Fibroblast of lung (primary cell): ENCODE measurements around the gene C1QTNF7. TPM values are rescaled to one million over a fixed set of nuclear protein-coding genes. Genes with fewer than 3 reads are reported as not detected.

ENCODE experiments used
- DNase-seq, 2 donors: peaks; one replicate each; pipeline versions ENCODE4 v3.0.0 to v3.0.0-alpha.2; 2010; ENCODE audit warnings: low read depth in 2 of 2
- H2AFZ ChIP-seq: 2 replicates; pipeline ENCODE4 v1.5.1; 2012; ENCODE audit warnings: low read length, control low read depth, inconsistent platforms
- H3K27ac ChIP-seq: 2 replicates; pipeline ENCODE4 v1.5.1; 2011; ENCODE audit warnings: low read length, control low read depth; ENCODE audit not compliant: insufficient read depth
- H3K27me3 ChIP-seq: 2 replicates; pipeline ENCODE4 v1.5.1; 2011; ENCODE audit warnings: mild to moderate bottlenecking, low read length; ENCODE audit not compliant: control insufficient read depth, insufficient read depth
- H3K36me3 ChIP-seq: 2 replicates; pipeline ENCODE4 v1.5.1; 2011; ENCODE audit warnings: low read length; ENCODE audit not compliant: control insufficient read depth, insufficient read depth
- H3K4me1 ChIP-seq: 2 replicates; pipeline ENCODE4 v1.5.1; 2011; ENCODE audit warnings: low read length; ENCODE audit not compliant: control insufficient read depth, insufficient read depth; ENCODE audit errors: extremely low read depth
- H3K4me2 ChIP-seq: 2 replicates; pipeline ENCODE4 v1.5.1; 2011; ENCODE audit warnings: low read length, control low read depth; ENCODE audit not compliant: insufficient read depth; ENCODE audit errors: extremely low read depth
- H3K4me3 ChIP-seq, 4 experiments: fragments of 200-600 bp in 1 of 4; sonication (generic) in 1 of 4; replicated peaks in 1 of 4; 2 replicates each; pipeline ENCODE4 v1.5.1; 2011 to 2016; ENCODE audit warnings: low read length in 4 of 4, low read depth in 3 of 4, mild to moderate bottlenecking in 3 of 4, control low read depth in 2 of 4, inconsistent platforms in 1 of 4, mixed read lengths in 1 of 4; ENCODE audit not compliant: insufficient read depth in 1 of 4; ENCODE audit errors: control extremely low read depth in 1 of 4
- H3K79me2 ChIP-seq: 2 replicates; pipeline ENCODE4 v1.5.1; 2012; ENCODE audit warnings: mild to moderate bottlenecking, low read length, inconsistent platforms; ENCODE audit not compliant: control insufficient read depth, insufficient read depth
- H3K9ac ChIP-seq: 2 replicates; pipeline ENCODE4 v1.5.1; 2011; ENCODE audit warnings: mild to moderate bottlenecking, low read length, control low read depth; ENCODE audit not compliant: insufficient read depth
- H3K9me3 ChIP-seq: 2 replicates; pipeline ENCODE4 v1.5.1; 2012; ENCODE audit warnings: low read depth, low read length; ENCODE audit not compliant: control insufficient read depth, insufficient read depth
- H4K20me1 ChIP-seq: 2 replicates; pipeline ENCODE4 v1.5.1; 2011; ENCODE audit warnings: low read length; ENCODE audit not compliant: control insufficient read depth, insufficient read depth; ENCODE audit errors: extremely low read depth
- EZH2 ChIP-seq: IDR thresholded peaks from 2 replicates; pipeline ENCODE4 v1.5.1; 2012; ENCODE audit warnings: low read length, control low read depth, mild to moderate bottlenecking; ENCODE audit errors: missing control alignments
- polyA plus RNA-seq, 2 donors: library from polyadenylated mRNA; depleted of rRNA in 1 of 2; stranded (reverse) in 1 of 2; unstranded in 1 of 2; fragments of >200 nt; gene quantifications; 2 replicates each; pipeline ENCODE4 v1.2.1, GENCODE V29; 2011 to 2012; ENCODE audit warnings: missing spikeins in 1 of 2
- total RNA-seq: library from RNA; depleted of rRNA; stranded (reverse); fragments of >200 nt; gene quantifications from 2 replicates; pipeline ENCODE4 v1.2.1, GENCODE V29; 2014
- TF ChIP-seq, protein P1 (sequence below), 2 donors: IDR thresholded peaks in 1 of 2; conservative IDR thresholded peaks in 1 of 2; 1 replicate in 1 of 2; 2 replicates in 1 of 2; pipeline ENCODE4 v1.5.1; 2011 to 2012; ENCODE audit warnings: low read length in 2 of 2, control low read depth in 1 of 2, inconsistent platforms in 1 of 2, low read depth in 1 of 2, mild to moderate bottlenecking in 1 of 2

Gene C1QTNF7
- total and polyA plus RNA-seq, 2 donors (not counting 1 experiment from before 2014, with no cell fraction given) = 3.0 to 4.9 TPM

DNA sequence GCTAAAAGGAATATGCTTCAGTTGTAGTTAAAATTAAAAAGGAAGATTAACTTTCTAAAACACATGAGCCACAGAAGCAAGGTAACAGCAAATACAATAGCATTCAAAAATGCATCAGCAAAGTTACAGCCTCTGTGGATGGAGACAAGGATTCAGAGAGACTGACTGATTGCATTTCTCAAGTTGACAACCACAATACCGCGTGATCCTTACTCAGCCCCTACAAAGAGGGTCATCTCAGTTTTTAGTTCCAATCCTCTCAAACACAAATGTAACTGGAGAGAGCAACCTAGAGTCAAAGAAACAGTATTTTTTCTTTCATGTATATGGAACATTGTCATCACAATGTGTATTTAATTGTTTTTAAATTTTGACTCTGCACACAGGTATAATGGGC lies 14.2 kb upstream of the C1QTNF7 start:
- Histone ChIP-seq H3K4me3 (no peak overlapping the region), H3K27ac (no peak overlapping the region), H3K9ac (no peak overlapping the region), H3K79me2 (no peaks in the 10 kb centered on the region), H3K4me1 (peaks cover 5% of the 10 kb centered on the region), H2AFZ (no peak overlapping the region), H3K4me2 (no peak overlapping the region), H3K36me3 (no peaks in the 10 kb centered on the region), H3K27me3 (no peaks in the 10 kb centered on the region), H4K20me1 (no peaks in the 10 kb centered on the region), H3K9me3 (no peaks in the 10 kb centered on the region)
- no peak for TF ChIP-seq EZH2
- TF ChIP-seq, protein P1, sequence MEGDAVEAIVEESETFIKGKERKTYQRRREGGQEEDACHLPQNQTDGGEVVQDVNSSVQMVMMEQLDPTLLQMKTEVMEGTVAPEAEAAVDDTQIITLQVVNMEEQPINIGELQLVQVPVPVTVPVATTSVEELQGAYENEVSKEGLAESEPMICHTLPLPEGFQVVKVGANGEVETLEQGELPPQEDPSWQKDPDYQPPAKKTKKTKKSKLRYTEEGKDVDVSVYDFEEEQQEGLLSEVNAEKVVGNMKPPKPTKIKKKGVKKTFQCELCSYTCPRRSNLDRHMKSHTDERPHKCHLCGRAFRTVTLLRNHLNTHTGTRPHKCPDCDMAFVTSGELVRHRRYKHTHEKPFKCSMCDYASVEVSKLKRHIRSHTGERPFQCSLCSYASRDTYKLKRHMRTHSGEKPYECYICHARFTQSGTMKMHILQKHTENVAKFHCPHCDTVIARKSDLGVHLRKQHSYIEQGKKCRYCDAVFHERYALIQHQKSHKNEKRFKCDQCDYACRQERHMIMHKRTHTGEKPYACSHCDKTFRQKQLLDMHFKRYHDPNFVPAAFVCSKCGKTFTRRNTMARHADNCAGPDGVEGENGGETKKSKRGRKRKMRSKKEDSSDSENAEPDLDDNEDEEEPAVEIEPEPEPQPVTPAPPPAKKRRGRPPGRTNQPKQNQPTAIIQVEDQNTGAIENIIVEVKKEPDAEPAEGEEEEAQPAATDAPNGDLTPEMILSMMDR (conservative IDR thresholded peaks at IDR 0.05 in 1 of 2, IDR thresholded peaks at IDR 0.05 in 1 of 2; ENCODE audit: low read depth in 1 of 2, low read length in 2 of 2) = no peak
- DNase-seq = no peak

DNA sequence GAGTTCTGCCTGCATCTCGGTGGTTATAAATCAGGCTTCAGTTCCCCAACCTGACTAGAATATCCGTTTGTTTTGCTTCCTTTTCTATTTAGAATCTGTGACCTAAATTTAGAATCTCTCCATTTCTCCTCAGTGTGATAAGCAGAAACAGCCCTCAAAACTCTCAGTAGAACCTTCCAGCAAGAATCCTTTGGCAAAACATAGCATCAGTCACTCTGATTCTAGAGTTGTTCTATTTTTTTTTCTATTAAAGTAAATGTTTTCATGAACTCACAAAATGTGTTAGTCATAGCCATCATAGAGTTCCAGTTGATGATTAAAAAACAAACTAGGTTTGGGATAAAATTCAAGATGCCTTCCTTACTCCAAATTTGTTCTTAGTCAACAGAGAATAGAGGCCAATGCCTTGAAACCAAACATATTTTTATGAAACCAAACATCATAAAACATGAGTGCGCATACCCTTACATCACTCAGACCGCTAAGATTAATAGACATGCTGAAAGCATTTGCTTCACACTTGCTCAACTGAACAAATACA lies 13.2 kb upstream of the C1QTNF7 start:
- TF ChIP-seq EZH2 = no peak
- TF ChIP-seq, protein P1 (conservative IDR thresholded peaks at IDR 0.05 in 1 of 2, IDR thresholded peaks at IDR 0.05 in 1 of 2; ENCODE audit: low read depth in 1 of 2, low read length in 2 of 2) = no peak
- no peak overlapping the region for H2AFZ ChIP-seq
- no peak overlapping the region for H3K27ac ChIP-seq
- no peaks in the 10 kb centered on the region for H3K36me3 ChIP-seq
- no peaks in the 10 kb centered on the region for H4K20me1 ChIP-seq
- H3K79me2 ChIP-seq = no peaks in the 10 kb centered on the region
- H3K4me3 ChIP-seq = no peak overlapping the region
- H3K9me3 ChIP-seq = no peaks in the 10 kb centered on the region
- peak overlapping the region; percentile 46 for H3K4me2 ChIP-seq
- no peak overlapping the region for H3K9ac ChIP-seq
- peak; percentile 40 to 68 for DNase-seq
- H3K4me1 ChIP-seq = peaks cover 5% of the 10 kb centered on the region
- no peaks in the 10 kb centered on the region for H3K27me3 ChIP-seq

DNA sequence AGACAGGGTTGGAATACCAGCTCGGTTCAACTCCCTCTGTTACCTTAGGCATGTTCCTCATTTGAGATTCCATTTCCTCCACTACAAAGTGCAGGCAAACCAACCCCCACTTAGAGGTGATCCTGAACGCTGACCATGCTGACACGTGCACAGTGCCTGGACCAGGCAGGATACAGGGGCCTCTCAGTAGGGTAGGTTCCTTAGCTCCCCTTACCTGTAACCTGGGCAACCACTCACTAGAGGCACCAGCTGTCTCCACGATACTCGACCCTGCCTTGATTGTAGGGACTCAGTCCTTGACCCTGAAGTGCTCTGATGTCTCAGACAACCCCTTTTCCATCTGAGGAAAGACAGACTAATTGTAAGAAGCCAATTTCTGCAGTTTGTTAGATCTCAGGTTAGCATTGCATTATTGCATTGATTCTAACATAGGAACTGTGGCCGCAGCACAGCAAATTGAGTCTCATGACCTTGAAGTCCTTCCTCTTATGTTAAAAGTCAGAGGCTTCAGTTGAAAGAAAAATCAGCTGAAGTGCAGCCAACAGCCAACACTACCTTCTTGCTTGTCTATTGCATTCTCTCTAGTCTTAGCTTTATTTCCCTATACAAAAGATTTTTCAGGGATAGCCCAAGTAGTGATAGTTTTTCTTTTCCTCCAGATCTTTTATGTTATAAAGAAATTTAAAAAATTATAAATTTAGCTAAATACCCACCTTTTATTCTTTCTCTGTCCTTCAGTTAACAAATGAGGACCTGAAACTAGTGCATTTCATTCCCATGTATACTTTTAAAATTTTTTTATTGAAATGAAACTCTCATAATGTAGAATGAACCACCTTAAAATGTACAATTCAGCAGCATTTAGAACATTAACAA lies 11.2 kb upstream of the C1QTNF7 start:
- Histone ChIP-seq H2AFZ (no peak overlapping the region), H3K79me2 (no peaks in the 10 kb centered on the region), H3K9ac (no peak overlapping the region), H3K9me3 (no peaks in the 10 kb centered on the region), H3K27ac (no peak overlapping the region), H3K4me2 (no peak overlapping the region), H3K4me1 (peaks cover 5% of the 10 kb centered on the region), H3K27me3 (no peaks in the 10 kb centered on the region), H3K36me3 (no peaks in the 10 kb centered on the region), H4K20me1 (no peaks in the 10 kb centered on the region), H3K4me3 (no peak overlapping the region)
- TF ChIP-seq, protein P1 (conservative IDR thresholded peaks at IDR 0.05 in 1 of 2, IDR thresholded peaks at IDR 0.05 in 1 of 2; ENCODE audit: low read depth in 1 of 2, low read length in 2 of 2) = no peak
- no peak for TF ChIP-seq EZH2
- DNase-seq = no peak
